Activated CD4-positive, alpha-beta memory T cell treated with anti-CD3 and anti-CD28 coated beads for 36 hours (primary cell): Measurements from ENCODE around the gene TTC9B. TPM values are rescaled to one million over a fixed set of nuclear protein-coding genes. Genes with fewer than 3 reads are reported as not detected.

ENCODE experiments used
- CTCF ChIA-PET: fragments of 350-600 bp; sonication (Branson Sonifier 250); formaldehyde crosslinking; loops from one replicate; lab custom pipeline; 2021; ENCODE audit warnings: antibody characterized with exemption, inconsistent platforms; lab: Charles Lee
- POLR2A ChIA-PET: fragments of 350-600 bp; sonication (Branson Sonifier 250); formaldehyde crosslinking; loops from one replicate; lab custom pipeline; 2021; ENCODE audit warnings: antibody characterized with exemption; lab: Charles Lee
- DNase-seq: peaks from one replicate; pipeline ENCODE4 v3.0.0-alpha.2; 2020
- H3K27ac Mint-ChIP-seq: one replicate; pipeline ENCODE4 v1.8.0; 2021; ENCODE audit warnings: mixed read lengths
- H3K27me3 Mint-ChIP-seq: one replicate; pipeline ENCODE4 v1.8.0; 2021; ENCODE audit warnings: mixed read lengths
- H3K36me3 Mint-ChIP-seq: one replicate; pipeline ENCODE4 v1.8.0; 2021; ENCODE audit warnings: mixed read lengths
- H3K4me1 Mint-ChIP-seq: one replicate; pipeline ENCODE4 v1.8.0; 2021; ENCODE audit warnings: low read depth, mixed read lengths
- H3K4me3 Mint-ChIP-seq: one replicate; pipeline ENCODE4 v1.8.0; 2021; ENCODE audit warnings: mild to moderate bottlenecking, mixed read lengths
- H3K9me3 Mint-ChIP-seq: one replicate; pipeline ENCODE4 v1.8.0; 2021; ENCODE audit warnings: mixed read lengths
- intact Hi-C: fragments of 100-400 bp; cut with micrococcal nuclease; formaldehyde crosslinking; loops from one replicate; pipeline ENCODE4 v1.15.1; 2023
- total RNA-seq, 2 experiments: library from RNA; stranded (reverse); gene quantifications; one replicate each; pipeline ENCODE4 v1.2.3, GENCODE V29; 2021

TTC9B gene
- total RNA-seq, 2 experiments from 2014 or later = not detected

DNA sequence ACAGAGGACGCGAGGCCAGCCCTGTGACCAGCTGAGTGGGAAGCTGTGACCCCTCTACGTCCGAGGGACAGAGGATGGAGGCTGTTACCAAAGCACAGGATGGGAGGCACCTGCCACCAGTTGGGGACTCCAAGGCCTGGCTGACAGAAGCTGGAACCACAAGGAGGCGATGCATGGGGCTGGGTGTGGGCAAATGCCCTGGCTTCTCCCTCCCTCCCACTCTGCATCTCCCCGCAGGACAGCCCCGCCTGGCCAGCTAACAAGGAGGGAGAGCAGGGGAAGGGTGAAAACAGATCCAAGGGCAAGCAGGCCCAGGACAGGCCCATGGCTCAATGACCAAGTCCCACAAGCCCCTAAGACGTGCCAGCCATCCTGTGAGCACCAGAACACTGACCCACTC lies 38.3 kb upstream of the TTC9B start:
- no peaks in the 10 kb centered on the region for H3K27me3 Mint-ChIP-seq
- intact Hi-C loops = no loop called here
- POLR2A ChIA-PET = no interaction called here
- H3K4me3 Mint-ChIP-seq = no peak overlapping the region
- H3K27ac Mint-ChIP-seq = no peak overlapping the region
- peaks cover 16% of the 10 kb centered on the region for H3K36me3 Mint-ChIP-seq
- CTCF ChIA-PET = no interaction called here
- no peak for DNase-seq
- peaks cover 16% of the 10 kb centered on the region for H3K4me1 Mint-ChIP-seq
- no peaks in the 10 kb centered on the region for H3K9me3 Mint-ChIP-seq

- DNase-seq = no peak
- no peaks in the 10 kb centered on the region for H3K27me3 Mint-ChIP-seq
- no peak overlapping the region for H3K27ac Mint-ChIP-seq
- peaks cover 16% of the 10 kb centered on the region for H3K36me3 Mint-ChIP-seq
- POLR2A ChIA-PET = no interaction called here
- peaks cover 15% of the 10 kb centered on the region for H3K4me1 Mint-ChIP-seq
- CTCF ChIA-PET = interaction anchor here (1.2 kb wide), 1 partner anchor 50 kb away, joined by 3 read pairs; no protein-coding TSS in a partner anchor
- intact Hi-C loops = no loop called here
- no peaks in the 10 kb centered on the region for H3K9me3 Mint-ChIP-seq
- no peak overlapping the region for H3K4me3 Mint-ChIP-seq
These were observed 37.5 kb upstream of the TTC9B start for GRCh38 chr19:40255619-40256166.

DNA sequence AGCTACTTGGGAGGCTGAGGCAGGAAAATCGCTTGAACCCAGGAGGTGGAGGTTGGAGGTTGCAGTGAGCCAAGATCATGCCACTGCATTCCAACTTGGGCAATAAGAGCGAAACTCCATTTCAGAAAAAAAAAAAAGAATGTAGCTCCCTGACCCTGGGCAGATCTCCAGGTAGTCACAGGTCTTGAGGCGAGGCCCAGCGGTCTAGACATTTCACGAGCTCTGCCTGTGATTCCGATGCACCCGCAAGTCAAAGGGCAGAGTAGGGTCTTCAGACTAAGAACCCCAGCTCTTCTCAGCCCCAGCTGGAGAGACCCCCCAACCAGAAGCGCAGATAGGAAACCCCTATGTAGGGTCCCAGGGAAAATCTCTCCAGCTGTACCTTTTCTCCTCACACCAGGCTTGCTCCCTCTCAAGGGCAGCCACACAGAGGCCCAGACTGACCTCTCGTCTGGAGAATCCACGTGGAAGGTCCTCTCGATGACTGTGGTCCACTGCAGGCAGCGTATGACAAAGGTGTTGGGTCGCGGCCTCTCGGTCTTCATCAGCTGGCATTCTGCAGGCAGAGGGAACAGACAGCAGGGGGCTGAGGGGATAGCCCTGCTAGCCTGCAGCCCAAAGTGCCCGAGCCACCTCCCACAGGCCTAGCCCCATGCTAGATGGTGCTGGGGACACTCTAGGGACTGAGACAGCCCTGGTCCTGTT lies 36.7 kb upstream of the TTC9B start:
- intact Hi-C loops = no loop called here
- H3K4me1 Mint-ChIP-seq = peaks cover 14% of the 10 kb centered on the region
- ChIA-PET CTCF (interaction anchor here (1.2 kb wide), 1 partner anchor 50 kb away, joined by 3 read pairs; no protein-coding TSS in a partner anchor), POLR2A (no interaction called here)
- peaks cover 16% of the 10 kb centered on the region for H3K36me3 Mint-ChIP-seq
- H3K9me3 Mint-ChIP-seq = no peaks in the 10 kb centered on the region
- H3K27me3 Mint-ChIP-seq = no peaks in the 10 kb centered on the region
- H3K27ac Mint-ChIP-seq = no peak overlapping the region
- H3K4me3 Mint-ChIP-seq = no peak overlapping the region
- DNase-seq = no peak

DNA sequence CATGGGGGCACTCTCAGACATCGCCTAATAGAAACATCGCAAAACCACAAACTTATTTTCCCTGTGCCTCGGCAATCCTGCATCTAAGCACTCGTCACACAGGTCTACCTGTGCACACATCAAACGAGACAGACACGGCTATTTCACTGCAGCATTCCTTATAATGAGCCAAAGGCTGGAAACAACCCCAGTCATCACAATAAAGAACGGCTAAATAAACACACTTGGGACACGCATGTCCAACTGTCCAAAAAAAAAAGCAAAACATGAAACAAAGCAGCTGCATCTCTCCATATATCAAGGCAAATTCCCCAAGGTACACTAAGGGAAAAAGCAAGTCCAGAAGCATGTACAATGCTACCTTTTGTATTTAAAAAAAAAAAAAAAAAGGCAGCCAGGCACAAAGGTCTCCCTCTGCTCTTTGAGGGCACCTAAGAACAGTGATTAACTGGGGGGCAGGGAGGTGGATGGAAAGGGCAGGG lies 35.5 kb upstream of the TTC9B start:
- H3K27me3 Mint-ChIP-seq = no peaks in the 10 kb centered on the region
- POLR2A ChIA-PET = no interaction called here
- H3K4me3 Mint-ChIP-seq = no peak overlapping the region
- peaks cover 16% of the 10 kb centered on the region for H3K36me3 Mint-ChIP-seq
- peaks cover 8% of the 10 kb centered on the region for H3K4me1 Mint-ChIP-seq
- DNase-seq = no peak
- no peak overlapping the region for H3K27ac Mint-ChIP-seq
- H3K9me3 Mint-ChIP-seq = no peaks in the 10 kb centered on the region
- intact Hi-C loops = no loop called here
- CTCF ChIA-PET = interaction anchor here (1.7 kb wide), 1 partner anchor 52 kb away, joined by 4 read pairs; no protein-coding TSS in a partner anchor

- POLR2A ChIA-PET = no interaction called here
- H3K4me1 Mint-ChIP-seq = peaks cover 5% of the 10 kb centered on the region
- no peak overlapping the region for H3K27ac Mint-ChIP-seq
- H3K27me3 Mint-ChIP-seq = no peaks in the 10 kb centered on the region
- intact Hi-C loops = no loop called here
- H3K9me3 Mint-ChIP-seq = no peaks in the 10 kb centered on the region
- CTCF ChIA-PET = interaction anchor here (1.7 kb wide), 1 partner anchor 53 kb away, joined by 4 read pairs; no protein-coding TSS in a partner anchor
- H3K36me3 Mint-ChIP-seq = peaks cover 16% of the 10 kb centered on the region
- H3K4me3 Mint-ChIP-seq = no peak overlapping the region
- DNase-seq = no peak
These were observed 34.2 kb upstream of the TTC9B start for GRCh38 chr19:40252395-40252794.

GRCh38 chr19:40251991-40252390 lies 33.8 kb upstream of the TTC9B start:
- no peak for DNase-seq
- no peak overlapping the region for H3K27ac Mint-ChIP-seq
- peaks cover 16% of the 10 kb centered on the region for H3K36me3 Mint-ChIP-seq
- ChIA-PET CTCF (no interaction called here), POLR2A (no interaction called here)
- intact Hi-C loops = no loop called here
- H3K27me3 Mint-ChIP-seq = no peaks in the 10 kb centered on the region
- H3K4me1 Mint-ChIP-seq = peaks cover 5% of the 10 kb centered on the region
- H3K4me3 Mint-ChIP-seq = no peak overlapping the region
- H3K9me3 Mint-ChIP-seq = no peaks in the 10 kb centered on the region

GRCh38 chr19:40251244-40251643 lies 33.1 kb upstream of the TTC9B start:
- ChIA-PET POLR2A (no interaction called here), CTCF (no interaction called here)
- Mint-ChIP-seq H3K9me3 (no peaks in the 10 kb centered on the region), H3K27me3 (no peaks in the 10 kb centered on the region), H3K4me1 (peaks cover 7% of the 10 kb centered on the region), H3K36me3 (peaks cover 16% of the 10 kb centered on the region), H3K27ac (no peak overlapping the region), H3K4me3 (no peak overlapping the region)
- intact Hi-C loops = no loop called here
- no peak for DNase-seq

- no peak for DNase-seq
- ChIA-PET CTCF (interaction anchor here (0.6 kb wide), 1 partner anchor 58 kb away, joined by 3 read pairs; no protein-coding TSS in a partner anchor), POLR2A (no interaction called here)
- H3K9me3 Mint-ChIP-seq = no peaks in the 10 kb centered on the region
- peaks cover 5% of the 10 kb centered on the region for H3K4me1 Mint-ChIP-seq
- no peak overlapping the region for H3K4me3 Mint-ChIP-seq
- H3K27ac Mint-ChIP-seq = no peak overlapping the region
- peaks cover 5% of the 10 kb centered on the region for H3K36me3 Mint-ChIP-seq
- H3K27me3 Mint-ChIP-seq = no peaks in the 10 kb centered on the region
- intact Hi-C loops = no loop called here
These were observed 31.6 kb upstream of the TTC9B start for GRCh38 chr19:40249781-40250180.

DNA sequence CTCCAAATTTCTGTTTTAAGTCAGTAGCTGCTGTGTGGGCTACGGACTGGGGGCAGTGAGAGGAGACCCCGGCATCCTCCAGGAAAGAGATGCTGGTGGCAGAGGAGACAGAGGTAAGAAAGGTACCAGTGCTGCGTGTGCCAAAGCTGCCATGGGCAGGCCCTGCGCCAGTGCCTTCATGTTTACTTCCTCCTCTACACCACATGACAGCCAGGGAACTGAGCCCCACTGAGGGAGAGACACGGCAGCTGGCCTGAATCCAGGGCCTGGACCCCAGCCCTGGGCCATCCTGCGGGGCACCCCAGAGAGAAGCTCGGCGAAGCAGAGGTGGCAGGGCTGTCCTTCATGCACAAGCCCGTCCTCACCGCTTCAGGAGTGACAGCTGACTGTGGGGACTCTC lies 31.0 kb upstream of the TTC9B start:
- no peak overlapping the region for H3K4me3 Mint-ChIP-seq
- H3K27ac Mint-ChIP-seq = no peak overlapping the region
- peaks cover 5% of the 10 kb centered on the region for H3K4me1 Mint-ChIP-seq
- POLR2A ChIA-PET = no interaction called here
- CTCF ChIA-PET = interaction anchor here (0.6 kb wide), 1 partner anchor 58 kb away, joined by 3 read pairs; no protein-coding TSS in a partner anchor
- H3K9me3 Mint-ChIP-seq = no peaks in the 10 kb centered on the region
- no peak for DNase-seq
- no peaks in the 10 kb centered on the region for H3K27me3 Mint-ChIP-seq
- intact Hi-C loops = no loop called here
- peaks cover 4% of the 10 kb centered on the region for H3K36me3 Mint-ChIP-seq

GRCh38 chr19:40247735-40248262 lies 29.6 kb upstream of the TTC9B start:
- Mint-ChIP-seq H3K27me3 (no peaks in the 10 kb centered on the region), H3K4me3 (no peak overlapping the region), H3K9me3 (no peaks in the 10 kb centered on the region), H3K4me1 (peaks cover 5% of the 10 kb centered on the region), H3K27ac (no peak overlapping the region), H3K36me3 (peaks cover 4% of the 10 kb centered on the region)
- ChIA-PET CTCF (interaction anchor here (1.1 kb wide), 1 partner anchor 109 kb away, joined by 3 read pairs; no protein-coding TSS in a partner anchor), POLR2A (no interaction called here)
- intact Hi-C loops = no loop called here
- no peak for DNase-seq

GRCh38 chr19:40247178-40247577 lies 29.0 kb upstream of the TTC9B start:
- no peak for DNase-seq
- ChIA-PET CTCF (no interaction called here), POLR2A (no interaction called here)
- H3K27ac Mint-ChIP-seq = no peak overlapping the region
- no peaks in the 10 kb centered on the region for H3K9me3 Mint-ChIP-seq
- H3K4me3 Mint-ChIP-seq = no peak overlapping the region
- intact Hi-C loops = no loop called here
- no peaks in the 10 kb centered on the region for H3K27me3 Mint-ChIP-seq
- peaks cover 3% of the 10 kb centered on the region for H3K4me1 Mint-ChIP-seq
- no peaks in the 10 kb centered on the region for H3K36me3 Mint-ChIP-seq

DNA sequence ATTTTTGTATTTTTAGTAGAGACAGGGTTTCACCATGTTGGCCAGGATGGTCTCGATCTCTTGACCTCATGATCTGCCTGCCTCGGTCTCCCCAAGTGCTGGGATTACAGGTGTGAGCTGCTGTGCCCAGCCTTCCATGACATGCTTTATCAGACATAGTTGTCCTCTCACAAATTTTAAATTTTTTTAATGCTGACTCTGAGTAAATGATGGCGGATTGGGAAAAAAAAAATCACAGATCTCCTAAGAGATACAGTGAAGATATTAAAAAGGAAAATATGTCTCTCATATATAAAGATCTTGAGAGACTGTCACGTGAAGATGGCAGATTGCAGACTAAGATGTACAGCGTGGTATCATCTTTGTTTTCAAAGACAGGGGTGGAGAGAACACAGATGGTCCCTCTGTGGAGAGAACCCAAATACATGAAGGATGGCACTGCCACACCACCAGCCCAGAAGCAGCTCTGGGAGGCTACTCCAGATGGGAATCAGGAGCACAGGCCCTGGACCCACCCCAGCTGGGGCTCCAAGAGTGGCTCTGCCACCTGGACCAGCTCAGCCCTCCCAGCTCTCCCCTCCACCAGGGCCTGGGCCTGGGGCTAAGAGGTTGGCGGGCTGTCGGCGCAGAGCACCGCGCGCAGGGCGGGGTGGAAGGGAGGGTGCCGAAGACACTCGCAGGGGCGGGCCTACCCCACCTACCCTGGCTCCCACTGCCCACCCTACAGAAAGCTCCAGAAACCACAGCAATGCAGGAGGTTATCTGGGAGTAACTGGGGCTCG lies 28.3 kb upstream of the TTC9B start:
- Mint-ChIP-seq H3K27ac (no peak overlapping the region), H3K4me3 (no peak overlapping the region), H3K36me3 (peaks cover 5% of the 10 kb centered on the region), H3K27me3 (no peaks in the 10 kb centered on the region), H3K9me3 (no peaks in the 10 kb centered on the region), H3K4me1 (peaks cover 3% of the 10 kb centered on the region)
- intact Hi-C loops = no loop called here
- ChIA-PET POLR2A (no interaction called here), CTCF (interaction anchor here (0.7 kb wide), 1 partner anchor 10 kb away, joined by 3 read pairs; no protein-coding TSS in a partner anchor)
- DNase-seq = no peak
